ENCODE measurements around the gene DHX16.

GRCh38 chr6:30615219-30615957 is 57.4 kb downstream of the DHX16 start:
- no peak for TF ChIP-seq EZH2 (IDR thresholded peaks at IDR 0.05; ENCODE audit: borderline replicate concordance, low read length)
- TF ChIP-seq CTCF (IDR thresholded peaks at IDR 0.05; ENCODE audit: low read length), result no peak

Data from OCI-LY1 (cell line).